Prostate gland (tissue), 2 donors: ENCODE data around the gene ENPP7.

Experiments used
- CTCF ChIP-seq, 4 experiments: fragments of 200-600 bp in 2 of 4; fragments of 450-650 bp in 2 of 4; sonication (generic) in 2 of 4; IDR thresholded peaks; 1 replicate in 3 of 4; 2 replicates in 1 of 4; pipeline ENCODE4 v1.5.1; 2016 to 2019; ENCODE audit warnings: antibody characterized with exemption in 4 of 4, mild to moderate bottlenecking in 2 of 4, moderate library complexity in 2 of 4
- POLR2A ChIP-seq: fragments of 450-650 bp; IDR thresholded peaks from one replicate; pipeline ENCODE4 v1.6.1; 2016; ENCODE audit warnings: antibody characterized with exemption, mild to moderate bottlenecking
- POLR2AphosphoS5 ChIP-seq: sonication (generic); formaldehyde crosslinking; IDR thresholded peaks from one replicate; pipeline ENCODE4 v1.6.1; 2017; ENCODE audit warnings: antibody characterized with exemption

DNA sequence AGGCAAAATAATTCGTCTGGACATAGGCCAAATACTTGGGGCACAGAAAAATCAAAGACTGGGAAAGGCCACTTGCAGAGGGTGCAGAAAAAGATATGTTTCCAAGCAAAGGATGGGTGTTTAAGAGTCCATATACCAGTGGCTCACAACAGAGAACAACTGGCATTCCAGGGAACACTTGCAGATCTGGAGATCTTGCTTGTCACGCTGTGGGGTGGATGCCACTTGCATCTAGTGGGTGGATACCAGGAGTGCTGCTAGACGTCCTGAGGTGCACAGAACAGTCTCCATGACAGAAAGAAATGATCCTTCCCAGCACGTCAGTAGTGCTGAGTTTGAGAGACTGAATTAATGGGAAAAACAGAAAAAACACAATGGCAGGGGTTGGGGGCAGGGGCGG, 57.7 kb downstream of the ENPP7 start:
- TF ChIP-seq CTCF (IDR thresholded peaks at IDR 0.05) (no peak), POLR2A (no peak), POLR2AphosphoS5 (no peak)
